NT2/D1 (cell line): ENCODE results near the gene CNGB1.

Source experiments
- SUZ12 ChIP-seq: IDR thresholded peaks from 2 replicates; pipeline ENCODE4 v1.6.1; 2011; ENCODE audit not compliant: insufficient read length, insufficient read depth; ENCODE audit errors: extremely low read depth
- YY1 ChIP-seq: IDR thresholded peaks from 2 replicates; pipeline ENCODE4 v1.6.1; 2011; ENCODE audit not compliant: insufficient read length, insufficient read depth
- ZNF274 ChIP-seq: IDR thresholded peaks from 2 replicates; pipeline ENCODE4 v1.6.1; 2011; ENCODE audit warnings: mild to moderate bottlenecking, low read depth, low read length

DNA sequence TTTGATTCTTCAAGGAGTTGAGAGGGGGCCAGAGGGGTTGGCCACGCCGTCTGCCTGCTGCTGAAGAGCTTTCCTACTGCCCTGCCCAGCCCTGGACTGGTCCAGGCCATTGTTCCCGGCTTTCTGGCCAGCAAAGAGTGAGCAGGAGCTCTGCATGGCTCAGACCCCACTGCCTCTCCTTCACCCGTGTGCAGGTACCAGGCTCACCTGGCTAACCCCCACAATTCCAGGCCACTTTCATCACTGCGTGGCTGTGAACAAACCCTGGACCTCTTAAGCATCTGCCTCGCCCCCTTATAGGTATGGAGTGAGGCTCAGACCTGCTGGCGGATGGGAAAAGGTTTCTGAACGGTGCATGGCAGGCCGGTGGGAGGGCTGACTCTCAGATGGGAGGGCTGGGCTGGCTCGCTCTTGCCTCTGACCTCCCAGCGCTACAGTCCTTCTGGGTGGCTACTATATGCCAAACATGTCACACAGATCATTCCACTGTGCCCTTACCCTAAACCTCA lies 20.7 kb upstream of the CNGB1 start:
- TF ChIP-seq YY1: no peak
- no peak for TF ChIP-seq ZNF274
- no peak for TF ChIP-seq SUZ12
